Breast epithelium (tissue), 3 donors: ENCODE results near the gene HDAC4.

Source experiments
- CTCF ChIP-seq, 3 donors: fragments of 450-650 bp; IDR thresholded peaks; one replicate each; pipeline ENCODE4 v1.5.1; 2016 to 2017; ENCODE audit warnings: antibody characterized with exemption in 3 of 3, mild to moderate bottlenecking in 3 of 3, moderate library complexity in 3 of 3
- POLR2A ChIP-seq: fragments of 450-650 bp; IDR thresholded peaks from one replicate; pipeline ENCODE4 v1.6.1; 2016; ENCODE audit warnings: antibody characterized with exemption, mild to moderate bottlenecking, moderate library complexity

GRCh38 chr2:239383759-239384156 lies 17.1 kb downstream of the HDAC4 start:
- no peak for TF ChIP-seq POLR2A
- TF ChIP-seq CTCF (IDR thresholded peaks at IDR 0.05): no peak
